DND-41 (cell line): ENCODE measurements around the gene PRKAR1B.

Source experiments
- ATAC-seq: fragments of 200-7000 bp; cut with Tn5 transposase; 3 replicates; pipeline ENCODE4 v1.9.1; 2021; ENCODE audit warnings: low read depth; ENCODE audit not compliant: insufficient read depth
- DNase-seq: peaks from one replicate; pipeline ENCODE4 v3.0.0-alpha.2; 2020
- H2AFZ ChIP-seq: 2 replicates; pipeline ENCODE4 v1.6.0; 2012; ENCODE audit warnings: low read depth, low read length
- H3K27ac ChIP-seq: 2 replicates; pipeline ENCODE4 v1.5.1; 2012; ENCODE audit warnings: low read length, inconsistent platforms
- H3K27me3 ChIP-seq: fragments of 200-600 bp; sonication (generic); 2 replicates; pipeline ENCODE4 v1.6.0; 2012; ENCODE audit warnings: low read length, mild to moderate bottlenecking, inconsistent platforms; ENCODE audit not compliant: insufficient read depth, poor library complexity
- H3K36me3 ChIP-seq: 2 replicates; pipeline ENCODE4 v1.5.1; 2012; ENCODE audit warnings: low read length, inconsistent platforms; ENCODE audit not compliant: insufficient read depth
- H3K4me1 ChIP-seq: 2 replicates; pipeline ENCODE4 v1.5.1; 2012; ENCODE audit warnings: mild to moderate bottlenecking, low read length; ENCODE audit not compliant: insufficient read depth
- H3K4me2 ChIP-seq: 2 replicates; pipeline ENCODE4 v1.6.0; 2012; ENCODE audit warnings: mild to moderate bottlenecking, moderate library complexity, low read length, inconsistent platforms; ENCODE audit not compliant: insufficient read depth
- H3K4me3 ChIP-seq, 2 experiments: fragments of 200-600 bp in 1 of 2; shearing (Covaris generic) in 1 of 2; 2 replicates each; pipeline ENCODE4 v1.5.1; 2012 to 2016; ENCODE audit warnings: inconsistent platforms in 2 of 2, low read length in 2 of 2, mild to moderate bottlenecking in 2 of 2, low read depth in 1 of 2, moderate library complexity in 1 of 2
- H3K79me2 ChIP-seq: 2 replicates; pipeline ENCODE4 v1.6.0; 2012; ENCODE audit warnings: low read length, inconsistent platforms; ENCODE audit not compliant: insufficient read depth
- H3K9ac ChIP-seq: 2 replicates; pipeline ENCODE4 v1.6.0; 2012; ENCODE audit warnings: low read depth, mild to moderate bottlenecking, inconsistent platforms, low read length, moderate library complexity
- H3K9me3 ChIP-seq: 2 replicates; pipeline ENCODE4 v1.5.1; 2012; ENCODE audit warnings: low read length, moderate library complexity, mild to moderate bottlenecking, inconsistent platforms; ENCODE audit not compliant: insufficient read depth, severe bottlenecking
- H4K20me1 ChIP-seq: 2 replicates; pipeline ENCODE4 v1.6.0; 2012; ENCODE audit warnings: low read length; ENCODE audit not compliant: insufficient read depth
- EZH2 ChIP-seq: IDR thresholded peaks from 3 replicates; pipeline ENCODE4 v1.6.1; 2012; ENCODE audit warnings: borderline replicate concordance, low read depth, mild to moderate bottlenecking, moderate library complexity, low read length, inconsistent platforms; ENCODE audit not compliant: severe bottlenecking
- TF ChIP-seq, protein P1 (sequence below): IDR thresholded peaks from 2 replicates; pipeline ENCODE4 v1.5.1; 2012; ENCODE audit warnings: borderline replicate concordance, low read length, moderate library complexity, mild to moderate bottlenecking; ENCODE audit not compliant: poor library complexity, severe bottlenecking; ENCODE audit errors: extremely low read depth

Gene PRKAR1B

DNA sequence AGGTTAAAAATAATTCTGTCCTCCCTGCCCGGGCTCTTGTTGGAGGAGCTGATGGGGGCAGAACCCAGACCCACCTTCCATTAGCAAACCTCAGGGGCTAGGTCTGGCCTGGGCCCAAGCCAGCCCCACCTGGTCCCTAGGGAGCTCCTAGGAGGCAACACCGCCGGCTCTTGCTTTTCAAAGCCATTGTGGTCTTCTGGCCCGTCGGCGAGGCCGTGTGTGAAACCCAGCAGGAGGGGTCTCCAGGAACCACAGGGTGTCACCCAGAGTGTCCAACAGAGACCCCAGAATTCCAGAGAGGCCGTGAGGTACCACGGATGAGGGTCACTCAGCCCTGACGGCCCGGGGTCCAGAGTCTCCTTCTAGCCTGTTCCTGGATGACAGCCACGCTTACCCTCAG is 190.8 kb downstream of the PRKAR1B start:
- ATAC-seq: no peak
- Histone ChIP-seq H2AFZ (no peak overlapping the region), H3K9me3 (no peaks in the 10 kb centered on the region), H3K9ac (no peak overlapping the region), H3K4me1 (peaks cover 2% of the 10 kb centered on the region; the same call in 1 of the 2 replicates), H3K36me3 (no peaks in the 10 kb centered on the region), H3K79me2 (no peaks in the 10 kb centered on the region), H3K4me3 (no peak overlapping the region), H3K4me2 (no peak overlapping the region), H4K20me1 (no peaks in the 10 kb centered on the region), H3K27me3 (no peaks in the 10 kb centered on the region), H3K27ac (no peak overlapping the region)
- TF ChIP-seq EZH2: no peak
- TF ChIP-seq, protein P1, sequence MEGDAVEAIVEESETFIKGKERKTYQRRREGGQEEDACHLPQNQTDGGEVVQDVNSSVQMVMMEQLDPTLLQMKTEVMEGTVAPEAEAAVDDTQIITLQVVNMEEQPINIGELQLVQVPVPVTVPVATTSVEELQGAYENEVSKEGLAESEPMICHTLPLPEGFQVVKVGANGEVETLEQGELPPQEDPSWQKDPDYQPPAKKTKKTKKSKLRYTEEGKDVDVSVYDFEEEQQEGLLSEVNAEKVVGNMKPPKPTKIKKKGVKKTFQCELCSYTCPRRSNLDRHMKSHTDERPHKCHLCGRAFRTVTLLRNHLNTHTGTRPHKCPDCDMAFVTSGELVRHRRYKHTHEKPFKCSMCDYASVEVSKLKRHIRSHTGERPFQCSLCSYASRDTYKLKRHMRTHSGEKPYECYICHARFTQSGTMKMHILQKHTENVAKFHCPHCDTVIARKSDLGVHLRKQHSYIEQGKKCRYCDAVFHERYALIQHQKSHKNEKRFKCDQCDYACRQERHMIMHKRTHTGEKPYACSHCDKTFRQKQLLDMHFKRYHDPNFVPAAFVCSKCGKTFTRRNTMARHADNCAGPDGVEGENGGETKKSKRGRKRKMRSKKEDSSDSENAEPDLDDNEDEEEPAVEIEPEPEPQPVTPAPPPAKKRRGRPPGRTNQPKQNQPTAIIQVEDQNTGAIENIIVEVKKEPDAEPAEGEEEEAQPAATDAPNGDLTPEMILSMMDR: no peak
- DNase-seq: no peak

DNA sequence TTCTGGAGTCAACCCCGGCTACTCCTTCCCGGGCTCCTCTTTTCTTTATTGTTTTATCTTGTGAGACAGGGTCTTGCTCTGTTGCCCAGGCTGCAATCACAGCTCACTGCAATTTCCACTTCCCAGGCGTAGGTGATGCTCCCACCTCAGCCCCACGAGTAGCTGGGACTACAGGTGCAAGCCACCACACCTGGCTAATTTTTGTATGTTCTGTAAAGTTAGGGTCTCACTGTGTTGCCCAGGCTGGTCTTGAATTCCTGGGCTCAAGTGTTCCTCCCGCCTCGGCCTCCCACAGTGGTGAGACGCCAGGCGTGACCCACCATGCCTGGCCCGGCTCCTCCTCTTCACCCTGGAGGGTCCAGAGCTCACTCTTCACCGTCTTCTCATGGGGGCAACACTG is 192.1 kb downstream of the PRKAR1B start:
- ATAC-seq: no peak
- Histone ChIP-seq H2AFZ (no peak overlapping the region), H3K4me3 (no peak overlapping the region), H3K9me3 (no peaks in the 10 kb centered on the region), H3K9ac (no peak overlapping the region), H3K27ac (no peak overlapping the region), H3K79me2 (no peaks in the 10 kb centered on the region), H3K4me2 (no peak overlapping the region), H3K36me3 (no peaks in the 10 kb centered on the region), H3K27me3 (no peaks in the 10 kb centered on the region), H3K4me1 (no peaks in the 10 kb centered on the region), H4K20me1 (no peaks in the 10 kb centered on the region)
- TF ChIP-seq, protein P1: no peak
- no peak for TF ChIP-seq EZH2
- DNase-seq: no peak

DNA sequence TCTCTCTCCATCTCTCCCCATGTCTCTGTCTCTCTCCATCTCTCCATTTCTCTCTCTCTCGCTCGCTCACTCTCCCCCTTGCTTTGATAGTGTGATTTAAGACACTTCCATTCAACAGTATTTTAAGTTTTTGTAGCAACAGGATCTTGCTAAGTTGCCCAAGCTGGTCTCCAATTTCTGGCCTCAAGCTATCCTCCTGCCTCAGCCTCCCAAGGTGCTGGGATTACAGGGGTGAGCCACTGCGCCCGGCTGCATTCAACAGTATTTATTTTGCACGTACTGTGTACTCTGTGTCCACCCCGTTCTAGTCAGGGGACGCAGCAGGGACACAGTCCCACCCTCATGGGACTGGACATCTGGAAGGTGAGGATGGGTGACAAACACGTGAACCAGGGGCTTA is 193.0 kb downstream of the PRKAR1B start:
- Histone ChIP-seq H3K4me3 (no peak overlapping the region), H3K36me3 (no peaks in the 10 kb centered on the region), H2AFZ (no peak overlapping the region), H3K9me3 (no peaks in the 10 kb centered on the region), H3K27ac (no peak overlapping the region), H3K9ac (no peak overlapping the region), H3K79me2 (no peaks in the 10 kb centered on the region), H4K20me1 (no peaks in the 10 kb centered on the region), H3K4me2 (no peak overlapping the region), H3K4me1 (no peaks in the 10 kb centered on the region), H3K27me3 (no peaks in the 10 kb centered on the region)
- no peak for TF ChIP-seq EZH2
- TF ChIP-seq, protein P1: no peak
- ATAC-seq (no peak), DNase-seq (no peak)

DNA sequence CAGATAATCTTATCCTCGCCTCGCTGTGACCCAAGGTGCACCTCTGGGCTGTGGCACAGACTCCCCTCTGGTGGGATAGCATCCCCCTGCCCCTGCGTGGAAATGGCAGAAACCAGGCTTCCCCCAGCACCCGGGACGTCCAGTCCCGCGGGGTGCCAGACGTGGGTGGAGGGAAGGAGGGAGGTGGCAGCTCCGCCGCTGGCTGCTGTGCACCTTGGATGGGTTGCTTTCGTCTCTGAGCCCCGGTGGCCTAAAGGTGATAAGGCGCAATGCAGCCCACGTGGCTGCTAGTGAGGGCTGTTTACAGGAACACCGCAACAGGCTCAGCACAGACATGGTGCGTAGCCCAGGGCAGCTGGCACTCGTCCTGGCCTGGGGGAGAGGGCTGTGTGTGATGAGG is 193.8 kb downstream of the PRKAR1B start:
- no peak for DNase-seq
- H3K27me3 ChIP-seq: no peaks in the 10 kb centered on the region
- no peak overlapping the region for H2AFZ ChIP-seq
- H3K9me3 ChIP-seq: no peaks in the 10 kb centered on the region
- TF ChIP-seq EZH2: no peak
- TF ChIP-seq, protein P1: no peak
- no peak overlapping the region for H3K4me3 ChIP-seq
- no peaks in the 10 kb centered on the region for H3K36me3 ChIP-seq
- H3K79me2 ChIP-seq: no peaks in the 10 kb centered on the region
- no peak overlapping the region for H3K27ac ChIP-seq
- no peak overlapping the region for H3K4me2 ChIP-seq
- no peak for ATAC-seq
- H4K20me1 ChIP-seq: no peaks in the 10 kb centered on the region
- no peaks in the 10 kb centered on the region for H3K4me1 ChIP-seq
- no peak overlapping the region for H3K9ac ChIP-seq
